ENCODE data around the gene TOP3B.
A peak's percentile ranks its signal among the peaks of the same experiment; 100 is the strongest.

TOP3B gene

GRCh38 chr22:21959274-21960074 lies 23.1 kb downstream of the TOP3B start:
- H3K9me3 Mint-ChIP-seq, result no peaks in the 10 kb centered on the region
- no peak overlapping the region for H3K27ac Mint-ChIP-seq
- no peak overlapping the region for H3K4me3 Mint-ChIP-seq
- H3K27me3 Mint-ChIP-seq, result no peaks in the 10 kb centered on the region
- H3K4me1 Mint-ChIP-seq (ENCODE audit: low read depth in 2 of 2), result no peaks in the 10 kb centered on the region
- DNase-seq (no peak), ATAC-seq (replicated peaks) (no peak)
- peaks cover 3% of the 10 kb centered on the region for H3K36me3 Mint-ChIP-seq (ENCODE audit: insufficient read depth)

- H3K9me3 Mint-ChIP-seq, result no peaks in the 10 kb centered on the region
Measured at GRCh38 chr22:21958360-21959273, 24.0 kb downstream of the TOP3B start.

GRCh38 chr22:21952586-21953571 lies 29.7 kb downstream of the TOP3B start, which contains the start of gene PPM1F:
TSS of gene PPM1F (minus strand) at chr22:21952848. CDS start at chr22:21946048, 6,800 bp downstream.
- Mint-ChIP-seq H3K27ac (peak within 1 kb of the TSS in 1 of 2 donors; percentile 68), H3K27me3 (no peaks in the 10 kb centered on the region), H3K36me3 (ENCODE audit: insufficient read depth) (peaks cover 14% of the 10 kb centered on the region), H3K4me1 (ENCODE audit: low read depth in 2 of 2) (peaks cover 14 to 18% of the 10 kb centered on the region in 2 donors), H3K4me3 (peak within 1 kb of the TSS; percentile 79 to 82), H3K9me3 (no peaks in the 10 kb centered on the region)
- ATAC-seq (replicated peaks) (peak; percentile 91), DNase-seq (peak; percentile 90 to 96 (median 94))

More at GRCh38 chr22:21958360-21959273, 24.0 kb downstream of the TOP3B start:
- ATAC-seq (replicated peaks) (no peak), DNase-seq (no peak)
- Mint-ChIP-seq H3K4me1 (ENCODE audit: low read depth in 2 of 2) (no peaks in the 10 kb centered on the region), H3K27me3 (no peaks in the 10 kb centered on the region), H3K36me3 (ENCODE audit: insufficient read depth) (peaks cover 3% of the 10 kb centered on the region), H3K4me3 (no peak overlapping the region), H3K27ac (no peak overlapping the region)

GRCh38 chr22:21951931-21952465 lies 30.6 kb downstream of the TOP3B start:
- Mint-ChIP-seq H3K4me1 (ENCODE audit: low read depth in 2 of 2) (peaks cover 14 to 22% of the 10 kb centered on the region in 2 donors), H3K27ac (peak overlapping the region in 1 of 2 donors; percentile 68), H3K36me3 (ENCODE audit: insufficient read depth) (peaks cover 14% of the 10 kb centered on the region), H3K4me3 (peak overlapping the region; percentile 79 to 82), H3K9me3 (no peaks in the 10 kb centered on the region), H3K27me3 (no peaks in the 10 kb centered on the region)
- DNase-seq, result peak in 1 of 3 experiments; percentile 11
- ATAC-seq (replicated peaks), result no peak

GRCh38 chr22:21951062-21951461 lies 31.5 kb downstream of the TOP3B start:
- ATAC-seq (replicated peaks), result no peak
- H3K36me3 Mint-ChIP-seq (ENCODE audit: insufficient read depth), result peaks cover 14% of the 10 kb centered on the region
- peak overlapping the region; percentile 79 to 82 for H3K4me3 Mint-ChIP-seq
- H3K27me3 Mint-ChIP-seq, result no peaks in the 10 kb centered on the region
- peaks cover 14 to 22% of the 10 kb centered on the region in 2 donors for H3K4me1 Mint-ChIP-seq (ENCODE audit: low read depth in 2 of 2)
- no peak for DNase-seq
- H3K9me3 Mint-ChIP-seq, result no peaks in the 10 kb centered on the region
- no peak overlapping the region for H3K27ac Mint-ChIP-seq

GRCh38 chr22:21949948-21950347 lies 32.6 kb downstream of the TOP3B start:
- peaks cover 14 to 22% of the 10 kb centered on the region in 2 donors for H3K4me1 Mint-ChIP-seq (ENCODE audit: low read depth in 2 of 2)
- ATAC-seq (replicated peaks), result no peak
- H3K27me3 Mint-ChIP-seq, result no peaks in the 10 kb centered on the region
- peaks cover 18% of the 10 kb centered on the region for H3K36me3 Mint-ChIP-seq (ENCODE audit: insufficient read depth)
- H3K9me3 Mint-ChIP-seq, result no peaks in the 10 kb centered on the region
- DNase-seq, result no peak
- H3K27ac Mint-ChIP-seq, result no peak overlapping the region
- no peak overlapping the region for H3K4me3 Mint-ChIP-seq

GRCh38 chr22:21949569-21949918 lies 33.0 kb downstream of the TOP3B start:
- Mint-ChIP-seq H3K27me3 (no peaks in the 10 kb centered on the region), H3K4me3 (no peak overlapping the region), H3K27ac (no peak overlapping the region), H3K9me3 (no peaks in the 10 kb centered on the region), H3K4me1 (ENCODE audit: low read depth in 2 of 2) (peaks cover 14 to 22% of the 10 kb centered on the region in 2 donors), H3K36me3 (ENCODE audit: insufficient read depth) (peaks cover 20% of the 10 kb centered on the region)
- ATAC-seq (replicated peaks), result no peak
- DNase-seq, result no peak

- Mint-ChIP-seq H3K36me3 (ENCODE audit: insufficient read depth) (peaks cover 20% of the 10 kb centered on the region), H3K4me3 (no peak overlapping the region), H3K27me3 (no peaks in the 10 kb centered on the region), H3K9me3 (no peaks in the 10 kb centered on the region), H3K27ac (no peak overlapping the region), H3K4me1 (ENCODE audit: low read depth in 2 of 2) (peaks cover 14 to 22% of the 10 kb centered on the region in 2 donors)
- ATAC-seq (replicated peaks), result no peak
- no peak for DNase-seq
Measured at GRCh38 chr22:21948824-21949568, 33.6 kb downstream of the TOP3B start.

GRCh38 chr22:21948390-21948789 lies 34.2 kb downstream of the TOP3B start:
- Mint-ChIP-seq H3K4me1 (ENCODE audit: low read depth in 2 of 2) (peaks cover 14 to 22% of the 10 kb centered on the region in 2 donors), H3K27ac (no peak overlapping the region), H3K36me3 (ENCODE audit: insufficient read depth) (peaks cover 20% of the 10 kb centered on the region), H3K4me3 (no peak overlapping the region), H3K9me3 (no peaks in the 10 kb centered on the region), H3K27me3 (no peaks in the 10 kb centered on the region)
- DNase-seq (no peak), ATAC-seq (replicated peaks) (no peak)

- peaks cover 10% of the 10 kb centered on the region for H3K36me3 Mint-ChIP-seq (ENCODE audit: insufficient read depth)
- no peaks in the 10 kb centered on the region for H3K9me3 Mint-ChIP-seq
- no peak for DNase-seq
- no peaks in the 10 kb centered on the region for H3K27me3 Mint-ChIP-seq
- H3K4me3 Mint-ChIP-seq, result no peak overlapping the region
- peak overlapping the region; percentile 38 to 70 for H3K27ac Mint-ChIP-seq
- no peak for ATAC-seq (replicated peaks)
- H3K4me1 Mint-ChIP-seq (ENCODE audit: low read depth in 2 of 2), result peaks cover 14 to 29% of the 10 kb centered on the region in 2 donors
Measured at GRCh38 chr22:21947040-21948014, 35.3 kb downstream of the TOP3B start.

GRCh38 chr22:21946262-21946925 lies 36.2 kb downstream of the TOP3B start:
- H3K9me3 Mint-ChIP-seq, result no peaks in the 10 kb centered on the region
- H3K27me3 Mint-ChIP-seq, result no peaks in the 10 kb centered on the region
- peaks cover 6% of the 10 kb centered on the region for H3K36me3 Mint-ChIP-seq (ENCODE audit: insufficient read depth)
- peak overlapping the region; percentile 70 to 74 for H3K27ac Mint-ChIP-seq
- ATAC-seq (replicated peaks) (no peak), DNase-seq (no peak)
- peaks cover 10 to 21% of the 10 kb centered on the region in 2 donors for H3K4me1 Mint-ChIP-seq (ENCODE audit: low read depth in 2 of 2)
- H3K4me3 Mint-ChIP-seq, result no peak overlapping the region

Data from effector memory CD8-positive, alpha-beta T cell (primary cell).